Vagina (tissue), 2 donors: Measurements from ENCODE around the gene C12orf43. TPM values are rescaled to one million over a fixed set of nuclear protein-coding genes. Genes with fewer than 3 reads are reported as not detected.

Experiments used
- DNase-seq, 2 donors: peaks; one replicate each; pipeline ENCODE4 v3.0.0-alpha.2; 2017; ENCODE audit errors: extremely low spot score in 2 of 2
- H3K27ac ChIP-seq: fragments of 200-600 bp; sonication (generic); one replicate; pipeline ENCODE4 v1.5.1; 2019
- H3K27me3 ChIP-seq: fragments of 200-600 bp; sonication (generic); one replicate; pipeline ENCODE4 v1.5.1; 2019
- H3K36me3 ChIP-seq, 2 donors: fragments of 200-600 bp; sonication (generic); one replicate each; pipeline ENCODE4 v1.5.1; 2017 to 2019
- H3K4me1 ChIP-seq: fragments of 200-600 bp; sonication (generic); one replicate; pipeline ENCODE4 v1.5.1; 2019
- H3K4me3 ChIP-seq, 2 donors: fragments of 200-600 bp; sonication (generic); 1 replicate in 1 of 2; 2 replicates in 1 of 2; pipeline ENCODE4 v1.5.1; 2016 to 2019
- H3K9me3 ChIP-seq: fragments of 200-600 bp; sonication (generic); one replicate; pipeline ENCODE4 v1.5.1; 2019
- CTCF ChIP-seq, 3 experiments: fragments of 450-650 bp in 2 of 3; fragments of 200-600 bp in 1 of 3; sonication (generic) in 1 of 3; IDR thresholded peaks; one replicate each; pipeline ENCODE4 v1.5.1; 2017 to 2019; ENCODE audit warnings: antibody characterized with exemption in 3 of 3, mild to moderate bottlenecking in 2 of 3, moderate library complexity in 2 of 3
- POLR2A ChIP-seq, 2 donors: fragments of 450-650 bp; IDR thresholded peaks; one replicate each; pipeline ENCODE4 v1.6.1; 2017; ENCODE audit warnings: antibody characterized with exemption in 2 of 2, mild to moderate bottlenecking in 2 of 2, moderate library complexity in 2 of 2
- POLR2AphosphoS5 ChIP-seq, 2 donors: sonication (generic); formaldehyde crosslinking; IDR thresholded peaks; one replicate each; pipeline ENCODE4 v1.9.0; 2017; ENCODE audit warnings: antibody characterized with exemption in 2 of 2, mild to moderate bottlenecking in 2 of 2, low read depth in 1 of 2; ENCODE audit not compliant: insufficient read depth in 1 of 2
- intact Hi-C: fragments of 100-400 bp; cut with DNase I; formaldehyde crosslinking; loops from one replicate; pipeline ENCODE4 v1.15.1; 2023
- total RNA-seq: library from RNA; depleted of rRNA; stranded (reverse); fragments of >200 nt; gene quantifications from one replicate; pipeline ENCODE4 v1.2.3, GENCODE V29; 2016

C12orf43 gene
- total RNA-seq, 1 donor from 2014 or later = 7.4 TPM

GRCh38 chr12:120990487-120991055, 25.7 kb downstream of the C12orf43 start:
- TF ChIP-seq POLR2A (IDR thresholded peaks at IDR 0.05) = no peak
- TF ChIP-seq CTCF (IDR thresholded peaks at IDR 0.05) = no peak
- no peak for TF ChIP-seq POLR2AphosphoS5 (IDR thresholded peaks at IDR 0.05; ENCODE audit: insufficient read depth in 1 of 2, low read depth in 1 of 2)

DNA sequence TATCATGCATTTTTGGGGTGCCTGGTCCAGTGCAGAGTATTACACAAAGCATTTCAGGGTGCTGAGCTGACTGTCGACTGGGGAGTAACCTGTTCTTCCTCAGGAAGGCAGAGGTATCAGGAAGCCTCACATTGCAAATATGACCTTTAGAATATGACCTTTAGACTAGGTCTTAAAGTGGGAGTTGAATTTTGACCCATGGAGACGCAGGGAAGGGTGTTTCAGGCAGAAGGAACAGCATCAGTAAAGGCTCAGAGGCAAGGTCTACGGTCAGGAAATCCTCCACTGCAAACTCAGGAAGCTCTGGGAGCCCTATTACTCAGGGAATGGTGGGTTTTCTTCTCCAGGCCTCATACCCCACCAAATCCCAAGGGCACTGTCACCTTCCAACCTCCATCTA, 26.6 kb downstream of the C12orf43 start:
- TF ChIP-seq POLR2AphosphoS5 (IDR thresholded peaks at IDR 0.05; ENCODE audit: insufficient read depth in 1 of 2, low read depth in 1 of 2) = no peak
- no peak for TF ChIP-seq CTCF (IDR thresholded peaks at IDR 0.05)
- no peak for TF ChIP-seq POLR2A (IDR thresholded peaks at IDR 0.05)
- Histone ChIP-seq H3K27me3 (no peaks in the 10 kb centered on the region), H3K36me3 (no peaks in the 10 kb centered on the region), H3K9me3 (no peaks in the 10 kb centered on the region), H3K4me1 (no peaks in the 10 kb centered on the region), H3K4me3 (no peak overlapping the region), H3K27ac (no peak overlapping the region)
- intact Hi-C loops = no loop called here
- DNase-seq = no peak

More at GRCh38 chr12:120990487-120991055, 25.7 kb downstream of the C12orf43 start:
- Histone ChIP-seq H3K27me3 (no peaks in the 10 kb centered on the region), H3K36me3 (no peaks in the 10 kb centered on the region), H3K4me3 (no peak overlapping the region), H3K4me1 (no peaks in the 10 kb centered on the region), H3K9me3 (no peaks in the 10 kb centered on the region), H3K27ac (no peak overlapping the region)
- DNase-seq = no peak
- intact Hi-C loops = no loop called here

DNA sequence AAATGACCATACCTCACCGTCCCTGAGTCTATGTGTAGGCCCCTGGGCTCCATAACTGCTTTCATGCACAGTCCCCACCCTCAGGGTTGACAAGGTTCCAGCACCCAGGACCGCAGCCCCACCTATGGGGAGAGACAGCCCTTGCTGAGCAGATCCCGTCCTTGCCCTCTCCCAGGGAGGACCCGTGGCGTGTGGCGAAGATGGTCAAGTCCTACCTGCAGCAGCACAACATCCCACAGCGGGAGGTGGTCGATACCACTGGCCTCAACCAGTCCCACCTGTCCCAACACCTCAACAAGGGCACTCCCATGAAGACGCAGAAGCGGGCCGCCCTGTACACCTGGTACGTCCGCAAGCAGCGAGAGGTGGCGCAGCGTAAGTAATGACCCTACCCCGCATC, 27.6 kb downstream of the C12orf43 start:
- no peak for DNase-seq
- H3K27me3 ChIP-seq = no peaks in the 10 kb centered on the region
- H3K4me3 ChIP-seq = no peak overlapping the region
- H3K9me3 ChIP-seq = no peaks in the 10 kb centered on the region
- no peak for TF ChIP-seq CTCF (IDR thresholded peaks at IDR 0.05)
- TF ChIP-seq POLR2AphosphoS5 (IDR thresholded peaks at IDR 0.05; ENCODE audit: insufficient read depth in 1 of 2, low read depth in 1 of 2) = no peak
- no peak for TF ChIP-seq POLR2A (IDR thresholded peaks at IDR 0.05)
- no peaks in the 10 kb centered on the region for H3K4me1 ChIP-seq
- no peak overlapping the region for H3K27ac ChIP-seq
- no peaks in the 10 kb centered on the region for H3K36me3 ChIP-seq
- intact Hi-C loops = no loop called here

GRCh38 chr12:120988234-120988633, 28.1 kb downstream of the C12orf43 start:
- Histone ChIP-seq H3K36me3 (no peaks in the 10 kb centered on the region), H3K4me3 (no peak overlapping the region), H3K27me3 (no peaks in the 10 kb centered on the region), H3K27ac (no peak overlapping the region), H3K9me3 (no peaks in the 10 kb centered on the region), H3K4me1 (no peaks in the 10 kb centered on the region)
- intact Hi-C loops = no loop called here
- TF ChIP-seq CTCF (IDR thresholded peaks at IDR 0.05) (no peak), POLR2A (IDR thresholded peaks at IDR 0.05) (no peak), POLR2AphosphoS5 (IDR thresholded peaks at IDR 0.05; ENCODE audit: insufficient read depth in 1 of 2, low read depth in 1 of 2) (no peak)
- no peak for DNase-seq

DNA sequence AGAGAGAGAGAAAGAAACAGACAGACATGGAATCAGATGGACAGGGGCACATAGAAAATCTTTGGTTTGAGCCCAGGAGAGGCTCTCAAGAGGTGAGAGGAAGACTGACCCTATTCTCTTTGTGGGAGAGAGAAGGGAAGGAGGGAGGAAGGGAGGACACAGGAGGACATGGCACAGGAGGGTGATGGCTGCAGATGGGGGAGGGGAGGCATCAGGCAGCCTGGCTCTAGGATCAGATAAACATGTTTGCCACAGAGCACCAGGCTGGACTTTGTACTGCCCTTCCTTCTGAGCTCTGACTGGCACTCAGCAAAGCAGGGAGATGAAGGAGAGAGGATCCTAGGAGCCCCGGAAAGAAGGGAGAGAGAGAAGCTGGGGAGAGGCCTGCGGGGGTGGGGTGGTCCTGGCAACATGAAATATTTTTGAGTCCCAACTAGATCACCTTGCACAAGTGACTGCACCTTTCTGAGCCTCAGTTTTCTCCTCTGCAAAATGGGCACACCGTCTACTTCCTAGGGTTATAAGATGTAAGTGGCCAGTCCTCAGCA, 31.9 kb downstream of the C12orf43 start:
- intact Hi-C loops = no loop called here
- no peaks in the 10 kb centered on the region for H3K36me3 ChIP-seq
- H3K4me3 ChIP-seq = no peak overlapping the region
- H3K4me1 ChIP-seq = no peaks in the 10 kb centered on the region
- TF ChIP-seq POLR2AphosphoS5 (IDR thresholded peaks at IDR 0.05; ENCODE audit: insufficient read depth in 1 of 2, low read depth in 1 of 2) (no peak), POLR2A (IDR thresholded peaks at IDR 0.05) (no peak), CTCF (IDR thresholded peaks at IDR 0.05) (no peak)
- H3K27me3 ChIP-seq = no peaks in the 10 kb centered on the region
- DNase-seq = no peak
- H3K27ac ChIP-seq = no peak overlapping the region
- H3K9me3 ChIP-seq = no peaks in the 10 kb centered on the region
